Endothelial cell of umbilical vein (primary cell): ENCODE results near the gene TBC1D17. TPM values are rescaled to one million over a fixed set of nuclear protein-coding genes. Genes with fewer than 3 reads are reported as not detected.

Experiments used
- BruUV-seq: library from RNA; stranded (reverse); fragments of 400-500 nt; replicated peaks from 2 replicates; lab custom pipeline; 2021; lab: Mats Ljungman, UMichigan
- CTCF ChIA-PET: fragments of 300-600, 350-600 bp; sonication (Branson Sonifier 250); formaldehyde crosslinking; loops from one replicate; lab custom pipeline; 2021; ENCODE audit warnings: antibody characterized with exemption, inconsistent platforms; lab: Charles Lee
- POLR2A ChIA-PET: fragments of 300-600, 350-600 bp; sonication (Branson Sonifier 250); formaldehyde crosslinking; loops from one replicate; lab custom pipeline; 2021; ENCODE audit warnings: antibody characterized with exemption, inconsistent platforms; lab: Charles Lee
- DNase-seq: peaks from one replicate; pipeline ENCODE4 v3.0.0-alpha.2; 2011; ENCODE audit warnings: low read depth, low spot score
- FAIRE-seq: peaks from 2 replicates; lab custom pipeline; 2011; peaks lifted over from hg19 to GRCh38; lab: Jason Lieb, UNC
- H2AFZ ChIP-seq: 2 replicates; pipeline ENCODE4 v1.6.0; 2012; ENCODE audit warnings: low read depth, low read length, control low read depth, inconsistent platforms
- H3K27ac ChIP-seq: 2 replicates; pipeline ENCODE4 v1.5.1; 2011; ENCODE audit warnings: low read depth, mild to moderate bottlenecking, control low read depth, low read length, moderate library complexity; ENCODE audit not compliant: insufficient read depth
- H3K27me3 ChIP-seq, 2 experiments: 2 replicates each; pipeline versions ENCODE4 v1.6.0 to v1.6.1; 2011; ENCODE audit warnings: low read length in 2 of 2, mixed read lengths in 1 of 2; ENCODE audit not compliant: control insufficient read depth in 2 of 2, insufficient read depth in 2 of 2
- H3K36me3 ChIP-seq, 2 experiments: 2 replicates in 1 of 2; 3 replicates in 1 of 2; pipeline ENCODE4 v1.5.1; 2011; ENCODE audit warnings: low read length in 2 of 2, mild to moderate bottlenecking in 1 of 2, moderate library complexity in 1 of 2; ENCODE audit not compliant: control insufficient read depth in 2 of 2, insufficient read depth in 2 of 2; ENCODE audit errors: extremely low read depth in 1 of 2
- H3K4me1 ChIP-seq: 3 replicates; pipeline ENCODE4 v1.5.1; 2011; ENCODE audit warnings: mild to moderate bottlenecking, low read length; ENCODE audit not compliant: control insufficient read depth, insufficient read depth; ENCODE audit errors: extremely low read depth
- H3K4me2 ChIP-seq: 2 replicates; pipeline ENCODE4 v1.6.1; 2011; ENCODE audit warnings: low read length, control low read depth, mixed read lengths; ENCODE audit not compliant: insufficient read depth
- H3K4me3 ChIP-seq, 3 experiments: fragments of 200-600 bp in 1 of 3; sonication (generic), shearing (Covaris generic) in 1 of 3; replicated peaks in 1 of 3; 2 replicates each; pipeline ENCODE4 v1.5.1; 2011 to 2016; ENCODE audit warnings: control low read depth in 3 of 3, low read length in 3 of 3, mild to moderate bottlenecking in 2 of 3, inconsistent platforms in 1 of 3, low read depth in 1 of 3, moderate library complexity in 1 of 3; ENCODE audit not compliant: insufficient read depth in 1 of 3
- H3K79me2 ChIP-seq: 2 replicates; pipeline ENCODE4 v1.6.0; 2012; ENCODE audit warnings: low read length, inconsistent platforms; ENCODE audit not compliant: control insufficient read depth, insufficient read depth
- H3K9ac ChIP-seq: replicated peaks from 2 replicates; pipeline ENCODE3; 2011; ENCODE audit warnings: low read length, control low read depth; ENCODE audit not compliant: insufficient read depth; ENCODE audit errors: extremely low read depth
- H3K9me1 ChIP-seq: replicated peaks from 3 replicates; pipeline ENCODE4 v1.6.0; 2011; ENCODE audit warnings: mild to moderate bottlenecking, low read length; ENCODE audit not compliant: control insufficient read depth, insufficient read depth; ENCODE audit errors: extremely low read depth
- H3K9me3 ChIP-seq: replicated peaks from 2 replicates; pipeline ENCODE4 v1.5.1; 2012; ENCODE audit warnings: low read length, inconsistent platforms; ENCODE audit not compliant: control insufficient read depth, insufficient read depth
- H4K20me1 ChIP-seq: replicated peaks from 2 replicates; pipeline ENCODE3; 2011; ENCODE audit warnings: mild to moderate bottlenecking, low read length; ENCODE audit not compliant: control insufficient read depth, insufficient read depth; ENCODE audit errors: extremely low read depth
- EZH2 ChIP-seq: IDR thresholded peaks from 2 replicates; pipeline ENCODE4 v1.6.1; 2012; ENCODE audit warnings: borderline replicate concordance, low read depth, mild to moderate bottlenecking, moderate library complexity, low read length, inconsistent platforms; ENCODE audit not compliant: severe bottlenecking
- FOS ChIP-seq: IDR thresholded peaks from 2 replicates; pipeline ENCODE4 v1.6.1; 2011; ENCODE audit warnings: mild to moderate bottlenecking, low read length, moderate library complexity, borderline replicate concordance; ENCODE audit not compliant: insufficient read depth
- JUN ChIP-seq: IDR thresholded peaks from 2 replicates; pipeline ENCODE4 v1.6.1; 2011; ENCODE audit warnings: borderline replicate concordance, low read depth; ENCODE audit not compliant: insufficient read length, insufficient read depth
- MYC ChIP-seq: IDR thresholded peaks from one replicate; pipeline ENCODE4 v1.6.1; 2011; ENCODE audit warnings: mild to moderate bottlenecking, low read depth, low read length
- POLR2A ChIP-seq: IDR thresholded peaks from 2 replicates; pipeline ENCODE4 v1.6.1; 2012; ENCODE audit warnings: low read depth, mild to moderate bottlenecking, control low read depth, low read length
- POLR2AphosphoS5 ChIP-seq: IDR thresholded peaks from 2 replicates; pipeline ENCODE4 v1.6.1; 2012; ENCODE audit warnings: low read depth, mild to moderate bottlenecking, control low read depth, low read length, moderate library complexity; ENCODE audit not compliant: insufficient read depth
- dilution Hi-C: fragments of 300-500 bp; cut with MboI; formaldehyde crosslinking; loops from one replicate; pipeline ENCODE4 v1.15.0; 2019; ENCODE audit warnings: low sequenced_read_pairs; ENCODE audit not compliant: extremely low pct_ligation_motif_present
- intact Hi-C: fragments of 100-400 bp; cut with micrococcal nuclease; formaldehyde crosslinking; loops from one replicate; pipeline ENCODE4 v1.10.0; 2022
- polyA plus RNA-seq, 4 experiments: library from polyadenylated mRNA; depleted of rRNA in 3 of 4; stranded (reverse) in 3 of 4; unstranded in 1 of 4; fragments of >200 nt; gene quantifications; 2 replicates each; pipeline versions ENCODE4 v1.2.1 to v1.2.3, GENCODE V29; 2011 to 2012; ENCODE audit warnings: missing spikeins in 1 of 4
- total RNA-seq: library from RNA; stranded (reverse); gene quantifications from 2 replicates; pipeline ENCODE4 v1.2.3, GENCODE V29; 2021
- TF ChIP-seq, protein P1 (sequence below), 2 donors: IDR thresholded peaks; 1 replicate in 1 of 2; 2 replicates in 1 of 2; pipeline ENCODE4 v1.5.1; 2011; ENCODE audit warnings: low read length in 2 of 2, mild to moderate bottlenecking in 2 of 2, moderate library complexity in 2 of 2, control low read depth in 1 of 2, inconsistent platforms in 1 of 2, low read depth in 1 of 2; ENCODE audit not compliant: insufficient read depth in 1 of 2; ENCODE audit errors: extremely low read depth in 1 of 2
- TF ChIP-seq, protein P2 (sequence below): IDR thresholded peaks from 2 replicates; pipeline ENCODE4 v1.6.1; 2011; ENCODE audit not compliant: insufficient read depth, insufficient read length

The TBC1D17 gene
- total and polyA plus RNA-seq, 2 donors (not counting 3 experiments of a cell fraction or from before 2014, with no cell fraction given), result 34.2 to 39.3 TPM

DNA sequence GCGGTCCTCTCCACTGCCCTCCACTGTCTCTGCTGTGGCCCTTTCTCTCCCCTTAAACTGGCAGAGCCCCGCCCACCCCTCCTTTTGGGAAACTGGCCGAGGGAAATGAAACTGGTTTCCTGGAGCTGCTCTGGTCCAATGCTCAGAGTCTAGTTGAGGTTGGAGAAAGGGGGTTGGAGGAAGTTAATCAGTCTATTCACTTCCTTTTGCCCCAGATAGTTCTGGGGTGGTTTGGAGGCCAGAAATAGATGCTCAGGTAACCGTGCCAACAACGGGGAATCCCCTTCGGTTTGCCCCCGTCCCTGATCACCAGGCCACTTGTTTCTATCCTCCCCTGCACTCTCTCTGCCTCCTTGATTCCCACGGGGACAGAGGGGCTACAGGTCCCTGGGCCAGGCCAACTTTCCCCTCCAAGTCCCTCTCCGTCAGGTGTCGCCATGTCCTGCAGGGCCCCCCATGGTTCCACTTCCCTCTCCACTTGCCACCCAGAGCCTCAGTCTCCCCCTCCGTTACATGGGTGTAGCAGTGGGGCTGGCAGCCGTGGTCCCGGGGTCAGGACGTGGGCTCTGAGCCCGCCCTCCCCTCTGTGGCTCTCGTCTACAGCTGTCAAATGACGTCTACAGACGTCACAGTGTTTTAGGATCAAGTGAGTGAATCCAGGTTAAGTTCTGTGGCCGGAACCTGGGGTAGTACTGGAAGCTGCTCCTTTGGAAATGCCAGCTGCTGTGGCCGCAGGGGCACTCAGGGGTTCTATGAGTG is 19.5 kb downstream of the TBC1D17 start, which contains the start of gene IL4I1:
Gene IL4I1, minus strand, starts transcription at position 25 of the 759 bp plus-strand sequence. CDS start 727 bp downstream, outside the sequence.
- ChIA-PET POLR2A (interaction anchor here (0.5 to 0.6 kb wide), 2 partner anchors 17 to 30 kb away, joined by 3 to 7 read pairs; no protein-coding TSS in a partner anchor), CTCF (interaction anchor here (0.9 to 1.6 kb wide), 2 partner anchors 10 to 14 kb away, joined by 4 to 5 read pairs; no protein-coding TSS in a partner anchor)
- peak within 1 kb of the TSS; percentile 30 for H3K9ac ChIP-seq
- no peaks in the 10 kb centered on the region for H3K27me3 ChIP-seq
- peak within 1 kb of the TSS; percentile 67 for H3K27ac ChIP-seq
- TF ChIP-seq MYC, result no peak
- TF ChIP-seq POLR2A, result no peak
- TF ChIP-seq, protein P1, sequence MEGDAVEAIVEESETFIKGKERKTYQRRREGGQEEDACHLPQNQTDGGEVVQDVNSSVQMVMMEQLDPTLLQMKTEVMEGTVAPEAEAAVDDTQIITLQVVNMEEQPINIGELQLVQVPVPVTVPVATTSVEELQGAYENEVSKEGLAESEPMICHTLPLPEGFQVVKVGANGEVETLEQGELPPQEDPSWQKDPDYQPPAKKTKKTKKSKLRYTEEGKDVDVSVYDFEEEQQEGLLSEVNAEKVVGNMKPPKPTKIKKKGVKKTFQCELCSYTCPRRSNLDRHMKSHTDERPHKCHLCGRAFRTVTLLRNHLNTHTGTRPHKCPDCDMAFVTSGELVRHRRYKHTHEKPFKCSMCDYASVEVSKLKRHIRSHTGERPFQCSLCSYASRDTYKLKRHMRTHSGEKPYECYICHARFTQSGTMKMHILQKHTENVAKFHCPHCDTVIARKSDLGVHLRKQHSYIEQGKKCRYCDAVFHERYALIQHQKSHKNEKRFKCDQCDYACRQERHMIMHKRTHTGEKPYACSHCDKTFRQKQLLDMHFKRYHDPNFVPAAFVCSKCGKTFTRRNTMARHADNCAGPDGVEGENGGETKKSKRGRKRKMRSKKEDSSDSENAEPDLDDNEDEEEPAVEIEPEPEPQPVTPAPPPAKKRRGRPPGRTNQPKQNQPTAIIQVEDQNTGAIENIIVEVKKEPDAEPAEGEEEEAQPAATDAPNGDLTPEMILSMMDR (IDR thresholded peaks at IDR 0.05; ENCODE audit: extremely low read depth in 1 of 2, insufficient read depth in 1 of 2, low read depth in 1 of 2, low read length in 2 of 2), result no peak
- TF ChIP-seq EZH2, result no peak
- TF ChIP-seq, protein P2, sequence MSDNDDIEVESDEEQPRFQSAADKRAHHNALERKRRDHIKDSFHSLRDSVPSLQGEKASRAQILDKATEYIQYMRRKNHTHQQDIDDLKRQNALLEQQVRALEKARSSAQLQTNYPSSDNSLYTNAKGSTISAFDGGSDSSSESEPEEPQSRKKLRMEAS, result no peak
- peak; percentile 47 for TF ChIP-seq POLR2AphosphoS5
- TF ChIP-seq FOS, result no peak
- no peak for TF ChIP-seq JUN
- DNase-seq (peak; percentile 73), FAIRE-seq (peak; percentile 98)
- no peaks in the 10 kb centered on the region for H3K36me3 ChIP-seq
- peak within 1 kb of the TSS; percentile 9 for H2AFZ ChIP-seq
- no peaks in the 10 kb centered on the region for H4K20me1 ChIP-seq
- BruUV-seq, result TSS peak; percentile 33
- no peaks in the 10 kb centered on the region for H3K9me1 ChIP-seq
- intact Hi-C loops (loop anchor here (2.0 kb wide), 1 partner anchor 32 kb away; the partner anchor contains the start of genes ATF5 and NUP62), dilution Hi-C loops (no loop called here)
- peak within 1 kb of the TSS; percentile 62 for H3K4me2 ChIP-seq
- no peaks in the 10 kb centered on the region for H3K9me3 ChIP-seq
- H3K4me1 ChIP-seq, result peaks cover 13% of the 10 kb centered on the region
- no peaks in the 10 kb centered on the region for H3K79me2 ChIP-seq
- H3K4me3 ChIP-seq, result peak within 1 kb of the TSS in 1 of 3 experiments; percentile 26
